ENCODE data around the gene GPR171.

Gene GPR171

GRCh38 chr3:151226088-151226563, 23.1 kb upstream of the GPR171 start:
- H3K4me3 Mint-ChIP-seq, result no peak overlapping the region
- peaks cover 16% of the 10 kb centered on the region for H3K9me3 Mint-ChIP-seq
- H3K36me3 Mint-ChIP-seq, result peaks cover 17% of the 10 kb centered on the region
- no peaks in the 10 kb centered on the region for H3K27me3 Mint-ChIP-seq
- peaks cover 63% of the 10 kb centered on the region for H3K4me1 Mint-ChIP-seq
- CTCF ChIA-PET, result interaction anchor here (1.3 to 9.8 kb wide), 9 partner anchors 9 to 612 kb away, joined by 4 to 201 read pairs (median 26); partner anchors contain the start of gene P2RY14
- no peak for DNase-seq
- peak overlapping the region; percentile 75 for H3K27ac Mint-ChIP-seq

GRCh38 chr3:151225040-151225975, 22.3 kb upstream of the GPR171 start:
- CTCF ChIA-PET, result interaction anchor here (1.1 to 9.8 kb wide), 7 partner anchors 8 to 79 kb away, joined by 3 to 201 read pairs (median 26); partner anchors contain the start of gene P2RY14
- Mint-ChIP-seq H3K4me3 (no peak overlapping the region), H3K36me3 (peaks cover 24% of the 10 kb centered on the region), H3K4me1 (peaks cover 55% of the 10 kb centered on the region), H3K9me3 (peaks cover 23% of the 10 kb centered on the region), H3K27ac (peak overlapping the region; percentile 75), H3K27me3 (no peaks in the 10 kb centered on the region)
- DNase-seq, result no peak

GRCh38 chr3:151224268-151224866, 21.4 kb upstream of the GPR171 start:
- Mint-ChIP-seq H3K27ac (no peak overlapping the region), H3K4me1 (peaks cover 47% of the 10 kb centered on the region), H3K9me3 (peaks cover 23% of the 10 kb centered on the region), H3K27me3 (no peaks in the 10 kb centered on the region), H3K36me3 (peaks cover 24% of the 10 kb centered on the region), H3K4me3 (no peak overlapping the region)
- CTCF ChIA-PET, result interaction anchor here (0.6 to 9.8 kb wide), 7 partner anchors 14 to 1224 kb away, joined by 3 to 201 read pairs (median 8); partner anchors contain the start of gene P2RY14
- no peak for DNase-seq

- no peaks in the 10 kb centered on the region for H3K4me1 Mint-ChIP-seq
- CTCF ChIA-PET, result interaction anchor here (1.0 to 5.6 kb wide), 3 partner anchors 8 to 52 kb away, joined by 6 to 32 read pairs (median 7); no protein-coding TSS in a partner anchor
- H3K9me3 Mint-ChIP-seq, result peaks cover 23% of the 10 kb centered on the region
- H3K27me3 Mint-ChIP-seq, result peaks cover 5% of the 10 kb centered on the region
- H3K4me3 Mint-ChIP-seq, result no peak overlapping the region
- no peak for DNase-seq
- H3K27ac Mint-ChIP-seq, result no peak overlapping the region
- peaks cover 23% of the 10 kb centered on the region for H3K36me3 Mint-ChIP-seq
Observed at GRCh38 chr3:151219056-151219455, 16.0 kb upstream of the GPR171 start.

- H3K4me3 Mint-ChIP-seq, result no peak overlapping the region
- CTCF ChIA-PET, result interaction anchor here (0.6 to 5.6 kb wide), 5 partner anchors 9 to 61 kb away, joined by 3 to 32 read pairs (median 5); partner anchors contain the start of gene GPR171
- no peaks in the 10 kb centered on the region for H3K4me1 Mint-ChIP-seq
- H3K27me3 Mint-ChIP-seq, result peaks cover 6% of the 10 kb centered on the region
- peaks cover 23% of the 10 kb centered on the region for H3K9me3 Mint-ChIP-seq
- no peak overlapping the region for H3K27ac Mint-ChIP-seq
- no peak for DNase-seq
- peaks cover 23% of the 10 kb centered on the region for H3K36me3 Mint-ChIP-seq
Observed at GRCh38 chr3:151218136-151218535, 15.1 kb upstream of the GPR171 start.

- no peaks in the 10 kb centered on the region for H3K4me1 Mint-ChIP-seq
- no peak overlapping the region for H3K27ac Mint-ChIP-seq
- H3K9me3 Mint-ChIP-seq, result peaks cover 13% of the 10 kb centered on the region
- peaks cover 12% of the 10 kb centered on the region for H3K36me3 Mint-ChIP-seq
- H3K4me3 Mint-ChIP-seq, result no peak overlapping the region
- CTCF ChIA-PET, result interaction anchor here (0.6 to 5.6 kb wide), 6 partner anchors 11 to 88 kb away, joined by 3 to 32 read pairs (median 4); no protein-coding TSS in a partner anchor
- peaks cover 6% of the 10 kb centered on the region for H3K27me3 Mint-ChIP-seq
- DNase-seq, result no peak
Observed at GRCh38 chr3:151216641-151217607, 13.9 kb upstream of the GPR171 start.

DNA sequence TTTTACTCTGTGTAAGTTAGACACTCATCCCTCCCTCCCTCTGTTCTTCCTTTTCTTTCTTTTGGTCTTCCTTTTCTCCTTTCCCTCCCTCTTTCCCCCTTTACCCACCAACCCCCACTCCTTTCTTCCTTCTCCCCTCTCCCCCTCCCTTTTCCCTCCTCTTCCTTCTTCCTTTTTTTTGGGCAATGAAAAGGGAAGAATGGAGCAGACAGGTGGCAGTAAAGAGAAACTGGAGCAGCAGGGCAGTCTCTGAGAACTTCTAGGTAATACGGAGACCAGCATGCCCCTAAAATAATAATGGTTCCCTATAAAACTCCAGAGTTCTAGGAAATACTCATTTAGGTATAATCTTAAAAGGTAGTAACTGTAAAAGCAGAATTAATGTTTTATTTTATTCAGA, 11.4 kb upstream of the GPR171 start:
- H3K36me3 Mint-ChIP-seq, result peaks cover 2% of the 10 kb centered on the region
- no peak for DNase-seq
- no peaks in the 10 kb centered on the region for H3K9me3 Mint-ChIP-seq
- H3K27ac Mint-ChIP-seq, result no peak overlapping the region
- CTCF ChIA-PET, result interaction anchor here (1.6 kb wide), 1 partner anchor 12 kb away, joined by 4 read pairs; no protein-coding TSS in a partner anchor
- peaks cover 6% of the 10 kb centered on the region for H3K27me3 Mint-ChIP-seq
- H3K4me3 Mint-ChIP-seq, result no peak overlapping the region
- H3K4me1 Mint-ChIP-seq, result peaks cover 24% of the 10 kb centered on the region

- Mint-ChIP-seq H3K36me3 (peaks cover 2% of the 10 kb centered on the region), H3K4me3 (no peak overlapping the region), H3K9me3 (no peaks in the 10 kb centered on the region), H3K4me1 (peaks cover 29% of the 10 kb centered on the region), H3K27ac (no peak overlapping the region), H3K27me3 (peaks cover 6% of the 10 kb centered on the region)
- no peak for DNase-seq
- CTCF ChIA-PET, result interaction anchor here (1.6 kb wide), 1 partner anchor 12 kb away, joined by 4 read pairs; no protein-coding TSS in a partner anchor
Observed at GRCh38 chr3:151213881-151214280, 10.9 kb upstream of the GPR171 start.

- H3K9me3 Mint-ChIP-seq, result no peaks in the 10 kb centered on the region
- CTCF ChIA-PET, result no interaction called here
- H3K4me1 Mint-ChIP-seq, result peaks cover 37% of the 10 kb centered on the region
- peaks cover 6% of the 10 kb centered on the region for H3K27me3 Mint-ChIP-seq
- no peak for DNase-seq
- no peak overlapping the region for H3K27ac Mint-ChIP-seq
- H3K4me3 Mint-ChIP-seq, result no peak overlapping the region
- H3K36me3 Mint-ChIP-seq, result peaks cover 2% of the 10 kb centered on the region
Observed at GRCh38 chr3:151213151-151213550, 10.1 kb upstream of the GPR171 start.

GRCh38 chr3:151210676-151211381, 7.8 kb upstream of the GPR171 start:
- CTCF ChIA-PET, result interaction anchor here (0.8 to 3.0 kb wide), 16 partner anchors 9 to 72 kb away, joined by 3 to 63 read pairs (median 4); partner anchors contain the start of gene P2RY14
- peaks cover 59% of the 10 kb centered on the region for H3K4me1 Mint-ChIP-seq
- peak overlapping the region; percentile 61 for H3K4me3 Mint-ChIP-seq
- H3K9me3 Mint-ChIP-seq, result no peaks in the 10 kb centered on the region
- H3K27me3 Mint-ChIP-seq, result peaks cover 6% of the 10 kb centered on the region
- H3K36me3 Mint-ChIP-seq, result peaks cover 4% of the 10 kb centered on the region
- H3K27ac Mint-ChIP-seq, result peak overlapping the region; percentile 89
- DNase-seq, result peak; percentile 43

DNA sequence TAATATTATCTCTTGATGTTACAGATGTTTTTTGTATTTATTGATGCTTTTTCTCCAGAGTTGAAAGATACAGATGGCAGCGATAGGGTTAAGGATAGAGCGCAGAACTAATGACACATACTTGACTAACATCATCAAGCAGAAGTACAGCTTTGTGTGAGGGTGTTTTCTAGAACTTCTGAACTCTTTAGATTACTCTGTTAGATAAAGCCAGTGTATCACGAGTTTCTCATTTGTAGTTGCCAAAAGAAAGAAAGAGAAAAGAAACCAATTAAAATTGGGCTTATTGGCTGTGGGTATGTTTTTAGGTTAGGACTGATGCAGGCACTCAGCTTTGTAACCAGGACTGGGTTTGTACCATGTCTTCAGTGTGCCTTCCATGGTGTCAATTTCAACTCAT, 6.6 kb upstream of the GPR171 start:
- DNase-seq, result peak; percentile 38
- H3K9me3 Mint-ChIP-seq, result no peaks in the 10 kb centered on the region
- peak overlapping the region; percentile 89 for H3K27ac Mint-ChIP-seq
- peaks cover 4% of the 10 kb centered on the region for H3K36me3 Mint-ChIP-seq
- H3K4me3 Mint-ChIP-seq, result peak overlapping the region; percentile 20
- peaks cover 71% of the 10 kb centered on the region for H3K4me1 Mint-ChIP-seq
- peaks cover 6% of the 10 kb centered on the region for H3K27me3 Mint-ChIP-seq
- CTCF ChIA-PET, result interaction anchor here (0.8 to 3.0 kb wide), 7 partner anchors 9 to 73 kb away, joined by 3 to 63 read pairs (median 8); no protein-coding TSS in a partner anchor

GRCh38 chr3:151206201-151206600, 3.2 kb upstream of the GPR171 start:
- peak overlapping the region; percentile 95 for H3K27ac Mint-ChIP-seq

More at GRCh38 chr3:151206201-151206600, 3.2 kb upstream of the GPR171 start:
- no peaks in the 10 kb centered on the region for H3K27me3 Mint-ChIP-seq
- no peak for DNase-seq
- CTCF ChIA-PET, result interaction anchor here (2.3 kb wide), 1 partner anchor 35 kb away, joined by 7 read pairs; no protein-coding TSS in a partner anchor
- H3K9me3 Mint-ChIP-seq, result no peaks in the 10 kb centered on the region
- peak overlapping the region; percentile 52 for H3K4me3 Mint-ChIP-seq
- H3K36me3 Mint-ChIP-seq, result peaks cover 18% of the 10 kb centered on the region
- peaks cover 75% of the 10 kb centered on the region for H3K4me1 Mint-ChIP-seq
